Right renal pelvis (tissue), 4 donors: ENCODE data around the gene RIPK4. TPM values are rescaled to one million over a fixed set of nuclear protein-coding genes. Genes with fewer than 3 reads are reported as not detected.
"Not testable (repeated sequence)": the region's sequence is repeated elsewhere in the genome, so short reads cannot be mapped to it uniquely, and the experiment has no call there.

Experiments used
- DNase-seq, 4 donors: peaks; one replicate each; pipeline ENCODE4 v3.0.0-alpha.2; 2013; ENCODE audit warnings: low read depth in 4 of 4, low spot score in 3 of 4, missing footprints in 1 of 4
- polyA plus RNA-seq, 4 donors: library from polyadenylated mRNA; unstranded; fragments of 120-200 nt; gene quantifications; one replicate each; pipeline ENCODE4 v1.2.1, GENCODE V29; 2013; ENCODE audit not compliant: insufficient read length in 4 of 4

RIPK4 gene
- polyA plus RNA-seq, 4 donors: 16.5 to 22.4 (median 18.5) TPM

DNA sequence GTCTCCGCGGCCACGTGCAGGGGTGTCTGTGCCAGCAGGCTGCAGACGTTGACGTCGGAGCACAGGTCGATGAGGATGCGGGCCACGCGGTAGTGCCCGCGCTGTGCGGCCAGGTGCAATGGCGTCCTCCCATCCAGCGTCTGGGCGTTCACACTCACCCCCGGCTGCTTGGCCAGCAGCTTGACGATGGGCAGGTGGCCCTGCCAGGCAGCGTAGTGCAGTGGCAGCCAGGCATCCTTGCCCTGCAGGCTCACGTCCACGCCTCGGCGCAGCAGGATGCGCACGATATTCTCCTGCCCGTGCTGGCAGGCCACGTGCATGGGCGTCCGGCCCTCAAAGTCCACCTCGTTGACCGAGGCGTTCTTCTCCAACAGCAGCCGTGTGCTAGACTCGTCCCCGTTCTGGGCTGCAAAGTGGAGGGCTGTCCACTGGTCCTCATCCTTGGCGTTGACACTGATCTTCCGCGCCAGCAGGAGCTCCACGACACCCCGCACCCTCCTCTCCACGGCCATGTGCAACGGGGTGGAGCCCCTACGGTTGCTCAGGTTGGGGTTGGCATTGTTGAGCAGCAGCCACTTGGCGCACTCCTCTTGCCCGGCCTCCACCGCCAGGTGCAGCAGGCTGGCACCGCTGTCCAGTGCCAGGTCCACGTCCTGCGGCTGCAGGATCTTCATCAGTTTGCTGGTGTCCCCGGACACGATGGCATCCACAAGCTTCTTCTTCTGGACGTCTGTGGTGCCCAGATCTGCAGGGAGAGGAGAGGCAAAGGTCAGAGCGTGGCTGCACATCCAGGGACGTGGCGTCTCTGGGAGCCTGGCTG lies 25.4 kb downstream of the RIPK4 start:
- no peak for DNase-seq

DNA sequence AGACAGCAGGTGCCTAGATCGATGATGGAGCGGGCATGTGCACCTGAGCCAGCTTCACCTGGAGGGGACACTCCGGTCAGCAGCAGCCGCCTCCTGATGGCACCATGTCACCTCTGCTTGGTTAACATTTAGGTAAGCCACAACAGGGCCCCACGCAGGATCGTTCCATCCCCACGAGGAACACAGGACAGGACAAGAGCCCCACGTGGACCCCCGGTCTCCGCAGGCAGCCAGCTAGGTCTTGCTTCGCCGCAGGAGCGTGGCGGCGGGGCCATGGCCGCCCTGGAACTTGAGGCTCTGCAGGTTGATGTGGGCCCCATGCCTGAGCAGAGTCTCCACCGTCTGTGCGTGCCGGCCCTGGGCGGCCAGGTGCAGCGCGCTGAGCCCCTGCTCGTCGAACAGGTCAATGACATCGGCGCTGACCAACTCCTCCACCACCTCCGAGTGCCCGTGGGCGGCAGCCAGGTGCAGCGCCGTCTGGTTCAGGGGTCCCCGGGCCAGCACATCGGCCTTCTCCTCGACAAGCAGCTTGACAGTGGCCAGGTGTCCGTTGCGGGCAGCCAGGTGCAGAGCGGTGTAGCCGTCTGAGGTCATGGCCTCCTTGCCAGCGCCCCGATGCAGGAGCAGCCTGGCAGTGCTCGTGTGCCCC lies 26.1 kb downstream of the RIPK4 start:
- DNase-seq: no peak

DNA sequence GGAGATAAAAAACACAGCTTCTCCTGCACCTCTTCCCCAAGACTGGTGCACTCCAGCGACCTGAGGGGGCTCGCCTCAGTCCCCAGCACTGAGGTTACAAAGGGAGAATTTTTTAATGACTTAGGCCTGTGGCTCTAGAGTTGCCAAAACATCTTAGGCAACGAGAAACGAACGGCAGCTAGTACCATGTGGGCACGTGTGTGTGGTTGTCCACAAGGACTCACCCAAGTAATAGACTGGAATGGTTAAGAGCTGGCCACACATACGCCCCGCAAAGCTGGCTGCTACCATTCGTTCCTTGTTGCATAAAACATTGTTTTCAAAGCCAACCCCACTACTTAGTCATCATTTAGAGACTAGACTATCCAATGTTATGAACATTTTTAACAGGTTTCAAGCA lies 26.9 kb downstream of the RIPK4 start:
- DNase-seq: no peak

DNA sequence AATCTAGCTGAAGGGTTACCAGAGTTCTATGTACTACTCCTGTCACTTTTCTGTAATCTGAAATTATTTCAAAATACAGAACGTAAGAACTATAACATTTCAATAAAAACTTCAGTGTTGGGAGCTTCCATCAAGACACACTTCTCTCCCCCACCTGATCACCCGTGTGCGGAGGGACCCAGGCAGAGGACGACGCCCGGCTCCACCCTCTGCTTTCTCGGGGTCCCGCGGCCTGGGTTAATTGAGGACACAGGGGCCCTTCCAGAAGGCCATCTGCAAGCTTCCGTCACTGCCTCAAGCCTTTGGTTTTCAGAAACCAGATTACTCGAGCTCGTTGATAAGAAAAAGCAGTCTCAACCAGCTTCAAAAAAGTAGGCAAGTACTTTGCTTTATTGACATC lies 27.8 kb downstream of the RIPK4 start:
- no peak for DNase-seq

DNA sequence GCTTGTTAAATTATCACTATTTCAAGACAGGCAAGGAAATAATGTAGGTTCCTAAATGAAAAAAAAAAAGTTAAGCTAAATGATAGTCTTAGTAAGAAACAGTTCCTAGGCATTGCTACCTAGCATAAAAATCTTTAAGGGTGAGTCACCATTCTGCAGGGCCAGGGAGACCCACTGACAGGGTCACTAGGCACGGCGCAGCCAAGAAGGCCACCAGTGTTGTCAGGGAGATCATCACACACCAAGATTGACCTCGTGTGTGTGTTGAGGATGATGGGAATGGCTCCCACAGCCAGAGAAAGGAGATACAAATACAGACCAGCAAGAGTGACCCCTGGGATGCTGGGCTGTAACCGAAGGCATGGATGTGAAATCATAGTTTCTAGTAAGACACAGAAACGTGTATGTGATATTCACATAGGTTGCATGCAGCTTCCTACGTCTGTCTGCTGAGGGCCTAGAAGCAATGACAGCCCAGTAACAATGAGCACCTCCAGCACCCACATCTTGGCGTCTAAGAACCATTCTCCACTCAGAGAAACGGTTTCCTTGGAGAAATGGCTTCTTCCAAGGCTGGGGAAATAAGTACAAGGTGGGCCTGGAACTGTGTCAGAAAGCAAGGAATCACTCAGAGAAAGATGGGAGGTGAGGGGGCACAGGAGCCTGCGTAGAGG lies 29.1 kb downstream of the RIPK4 start:
- no peak for DNase-seq

DNA sequence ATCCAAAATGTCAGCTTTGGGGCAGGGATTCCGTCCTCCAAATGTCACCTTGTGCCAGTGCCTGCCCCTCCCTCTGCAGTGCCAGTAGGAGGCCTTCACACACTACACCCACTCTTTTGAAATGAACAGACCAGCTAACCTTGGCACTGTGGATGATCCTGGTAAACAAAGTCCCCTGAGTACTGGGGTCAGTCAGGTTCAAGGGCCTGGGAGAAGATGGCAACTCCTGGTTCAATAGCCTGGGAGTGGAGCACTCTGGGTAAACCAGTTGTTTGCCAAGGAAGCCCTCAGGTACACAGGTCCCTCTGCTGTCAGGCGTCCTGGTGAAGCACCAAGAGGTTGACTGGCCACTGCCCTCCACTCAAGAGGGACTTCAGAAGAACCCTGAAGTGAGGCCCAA lies 30.4 kb downstream of the RIPK4 start:
- no peak for DNase-seq

DNA sequence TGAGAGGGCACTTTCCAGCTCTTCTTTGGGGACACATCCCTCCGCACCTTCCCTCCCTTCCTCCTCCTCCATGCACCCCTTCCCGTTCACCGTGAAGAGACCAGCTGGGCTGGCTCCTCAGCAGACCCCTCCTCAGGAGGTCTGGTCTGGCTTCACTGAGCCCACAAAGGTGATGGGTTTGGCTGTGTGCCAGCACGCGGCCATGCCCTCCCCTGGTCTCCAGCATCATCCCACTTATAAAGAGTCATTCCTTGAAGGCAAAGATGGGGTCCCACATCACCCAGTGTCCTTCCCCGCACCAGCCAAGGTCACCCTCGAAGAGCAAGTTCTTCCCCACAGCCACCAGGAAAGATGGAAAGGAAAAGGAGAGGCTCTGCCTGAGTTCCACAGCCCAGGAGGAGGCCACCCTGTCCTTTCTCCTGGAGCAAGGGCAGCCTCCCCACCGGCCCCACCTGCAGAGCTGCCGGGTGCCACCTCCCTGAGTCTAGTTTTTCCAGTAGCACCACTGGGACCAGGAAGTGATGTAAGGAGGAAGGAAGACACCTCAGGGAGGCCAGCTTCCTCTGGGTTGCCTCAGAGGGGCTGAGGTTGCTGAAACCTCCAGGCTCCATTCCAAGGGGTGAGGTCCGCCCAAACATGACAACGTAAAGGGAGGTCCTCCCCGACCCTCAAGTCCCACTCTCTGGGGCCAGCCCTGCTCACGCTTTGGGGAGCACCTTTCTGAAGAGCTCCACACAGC lies 32.7 kb downstream of the RIPK4 start:
- DNase-seq: no peak

DNA sequence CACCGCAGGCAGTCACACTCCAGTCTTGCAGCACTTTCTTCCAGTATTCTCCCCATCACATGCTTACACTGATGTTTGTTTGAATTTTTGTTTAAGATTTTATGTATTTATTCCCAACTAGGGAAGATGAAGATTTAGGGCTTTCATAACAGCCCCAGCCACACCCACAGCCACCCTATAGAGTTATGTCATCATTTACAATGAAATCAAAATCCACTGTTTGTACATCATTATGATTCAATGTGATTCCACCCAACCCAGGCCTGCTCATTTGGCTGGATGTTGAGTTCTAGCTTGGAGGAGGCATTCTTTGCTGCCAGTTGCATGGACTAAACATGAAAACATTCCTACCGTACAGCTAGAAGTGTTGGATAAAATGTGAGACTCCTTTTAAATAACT lies 35.8 kb downstream of the RIPK4 start:
- DNase-seq: no peak

DNA sequence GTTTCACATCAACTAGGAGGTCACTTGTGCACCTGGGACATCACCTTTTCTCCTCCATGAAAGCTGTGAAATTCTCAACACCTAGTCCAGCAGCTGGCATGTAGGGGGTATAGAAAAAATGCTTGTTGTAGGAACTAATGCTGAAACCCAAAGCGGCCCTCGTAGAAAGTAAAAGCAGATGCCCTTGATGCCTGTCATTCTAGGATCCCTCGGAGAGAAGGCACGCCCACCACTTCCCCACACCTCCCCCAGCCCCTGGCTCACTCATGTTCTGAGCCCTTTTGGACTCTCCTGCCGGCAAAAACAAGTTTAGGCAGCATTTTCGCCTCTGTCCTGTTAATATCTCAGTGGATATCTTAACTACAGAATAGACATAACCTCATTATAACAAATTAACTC lies 36.5 kb downstream of the RIPK4 start:
- no peak for DNase-seq

DNA sequence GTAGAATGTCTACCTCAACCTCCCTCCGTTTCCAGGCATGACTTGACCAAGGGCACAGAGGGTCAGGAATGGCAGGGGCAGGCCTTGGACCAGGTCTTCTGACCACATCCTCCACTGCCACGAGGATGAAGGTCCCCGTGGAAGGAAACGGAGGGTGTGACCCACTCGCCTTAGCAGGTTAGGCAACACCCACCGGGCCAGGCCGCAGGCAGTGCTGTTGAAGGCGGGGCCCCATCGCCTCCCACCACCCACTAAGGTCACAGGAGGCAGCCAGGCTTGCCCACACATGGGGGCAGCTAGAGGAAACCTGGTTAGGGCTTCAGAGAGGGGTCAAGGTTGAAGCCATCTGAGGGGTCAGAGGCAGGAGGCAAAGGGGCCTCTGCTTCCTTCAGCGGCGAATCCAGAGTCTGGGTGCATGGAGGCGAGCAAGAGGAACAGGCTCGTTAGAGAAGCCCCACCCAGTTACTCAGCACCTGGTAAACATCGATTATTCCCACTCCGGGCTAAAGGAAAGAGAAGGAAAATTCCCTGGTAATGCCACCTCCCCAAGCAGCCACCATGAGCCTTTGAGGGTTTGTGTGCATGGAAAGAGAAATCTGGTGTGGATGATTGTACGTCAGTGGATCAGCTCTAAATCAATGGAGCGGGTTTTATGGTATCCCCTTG lies 37.0 kb downstream of the RIPK4 start:
- no peak for DNase-seq

DNA sequence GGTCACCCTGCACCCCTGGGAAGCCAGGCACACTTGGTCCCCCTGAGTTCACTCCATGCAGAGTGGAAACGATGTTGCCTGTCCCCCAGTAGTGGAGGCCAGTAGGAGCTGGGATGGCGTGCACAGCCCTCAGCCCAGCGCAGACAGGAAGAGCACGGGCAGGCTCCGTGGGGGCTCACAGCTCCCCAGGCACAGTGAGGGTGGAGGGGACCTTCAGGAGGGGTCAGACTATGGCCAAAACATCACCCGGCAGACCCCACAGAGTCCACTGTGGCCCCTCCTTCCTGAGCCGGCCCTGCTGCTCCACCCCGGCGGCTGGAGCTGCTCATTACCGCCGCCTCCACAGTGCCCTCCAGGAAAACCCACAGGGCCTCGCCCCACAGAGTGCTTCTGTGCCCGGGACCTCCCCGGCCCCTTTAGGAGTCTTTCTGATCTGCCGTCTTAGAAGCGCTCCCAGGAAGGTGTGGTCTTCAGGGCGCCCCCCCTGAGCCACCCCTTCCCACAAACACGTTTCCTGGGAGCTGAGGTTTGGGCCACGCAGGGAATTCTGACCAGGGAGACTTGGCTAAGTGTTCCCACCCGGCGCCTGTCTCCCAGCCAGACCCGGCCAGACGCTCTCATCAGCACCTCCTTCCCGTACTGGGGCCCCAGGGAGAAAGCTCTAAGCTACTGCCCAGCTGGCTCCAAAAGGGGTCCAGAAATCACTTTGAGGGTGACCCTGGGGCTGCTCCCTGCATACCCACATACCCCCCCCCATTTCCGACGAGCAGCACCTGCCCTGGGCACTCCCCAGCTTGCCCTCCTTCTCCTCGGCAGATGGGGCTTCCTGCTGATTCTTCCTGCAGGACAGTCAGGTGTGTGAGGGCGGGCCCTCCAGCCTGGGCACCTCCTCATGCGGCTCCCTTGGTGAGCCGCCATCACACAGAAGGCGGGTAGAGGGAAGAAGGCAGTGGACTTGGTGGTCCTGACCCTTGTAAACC lies 38.8 kb downstream of the RIPK4 start:
- no peak for DNase-seq

DNA sequence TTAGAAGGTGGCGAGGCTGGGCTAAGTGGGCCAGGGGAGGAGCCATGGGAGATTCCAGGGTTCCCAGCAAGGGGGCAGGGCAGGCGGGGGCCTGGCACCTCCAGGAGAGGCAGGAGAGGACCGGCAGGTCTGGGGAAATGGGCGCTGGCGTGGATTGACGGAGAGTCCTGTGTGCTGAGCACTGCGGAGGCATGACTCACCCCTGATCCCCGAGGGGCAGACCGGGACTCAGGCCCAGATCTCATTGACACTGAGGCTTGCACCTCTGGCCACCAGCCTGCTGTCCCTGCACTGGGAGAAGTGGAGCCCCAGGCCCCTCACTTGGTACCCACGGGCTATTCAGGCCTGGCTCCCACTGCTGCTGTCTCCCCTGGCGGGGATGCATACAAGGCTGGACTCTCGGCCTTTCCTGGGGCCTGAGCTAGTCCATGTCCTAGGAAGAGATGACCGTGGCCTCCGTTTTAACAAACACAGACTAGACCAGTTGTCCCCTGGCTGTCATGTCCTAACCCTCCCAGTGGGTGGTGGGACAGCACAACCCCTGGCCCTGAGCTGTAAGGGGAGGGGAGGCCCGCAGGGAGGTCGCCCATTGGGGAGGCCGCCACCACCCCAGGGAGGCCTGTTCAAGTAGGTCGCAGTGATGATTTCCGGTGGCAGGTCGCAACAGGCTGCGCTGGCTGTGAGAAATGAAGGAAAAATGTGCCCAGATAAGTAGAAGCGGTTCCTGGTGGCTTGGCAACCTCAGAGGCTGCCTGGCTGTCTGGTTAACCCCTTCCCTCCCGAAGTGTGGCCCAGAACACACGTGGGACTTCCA lies 39.7 kb downstream of the RIPK4 start:
- no peak for DNase-seq

DNA sequence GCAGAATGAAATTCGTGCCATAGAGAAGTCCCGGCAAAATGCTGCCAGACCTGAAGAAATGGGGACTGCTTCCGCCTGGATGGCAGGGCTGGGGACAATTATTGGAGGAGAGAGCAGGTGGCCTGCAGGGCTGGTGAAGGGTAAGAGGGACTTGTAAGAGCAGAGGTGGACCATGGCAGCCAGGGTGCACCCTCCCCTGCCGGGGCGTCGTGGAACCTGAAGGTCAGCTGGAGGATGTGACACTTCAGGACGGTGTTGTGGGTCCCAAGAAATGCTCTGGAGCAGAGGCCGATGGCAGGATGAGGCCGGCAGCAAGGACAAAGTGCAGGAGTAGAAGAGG lies 40.3 kb downstream of the RIPK4 start:
- DNase-seq: no peak

DNA sequence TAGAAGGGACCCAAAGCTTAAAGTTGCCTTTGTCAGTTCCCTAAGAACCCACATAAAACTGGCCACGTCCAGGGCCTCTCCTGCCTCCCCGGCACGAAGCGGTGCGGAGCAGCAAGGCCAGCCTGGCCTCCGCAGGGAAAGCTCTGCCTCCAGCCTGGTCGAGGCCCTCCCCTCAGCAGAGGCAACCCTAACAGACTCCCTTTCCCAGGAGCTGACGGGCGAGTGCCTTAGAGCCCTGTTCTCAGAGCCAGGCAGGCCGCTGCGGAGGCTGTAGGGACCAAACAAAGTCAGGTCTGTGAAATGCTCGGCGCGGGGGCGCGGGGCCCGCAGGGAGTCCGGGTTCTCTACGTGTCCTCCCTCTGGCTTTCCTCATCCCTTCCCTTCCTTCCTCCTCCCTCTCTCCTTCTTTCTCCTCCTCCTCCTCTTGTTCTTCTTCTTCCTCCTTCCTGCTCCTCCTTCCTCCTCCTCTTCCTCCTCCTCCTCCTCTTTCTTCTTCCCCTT lies 40.7 kb downstream of the RIPK4 start:
- DNase-seq: no peak

DNA sequence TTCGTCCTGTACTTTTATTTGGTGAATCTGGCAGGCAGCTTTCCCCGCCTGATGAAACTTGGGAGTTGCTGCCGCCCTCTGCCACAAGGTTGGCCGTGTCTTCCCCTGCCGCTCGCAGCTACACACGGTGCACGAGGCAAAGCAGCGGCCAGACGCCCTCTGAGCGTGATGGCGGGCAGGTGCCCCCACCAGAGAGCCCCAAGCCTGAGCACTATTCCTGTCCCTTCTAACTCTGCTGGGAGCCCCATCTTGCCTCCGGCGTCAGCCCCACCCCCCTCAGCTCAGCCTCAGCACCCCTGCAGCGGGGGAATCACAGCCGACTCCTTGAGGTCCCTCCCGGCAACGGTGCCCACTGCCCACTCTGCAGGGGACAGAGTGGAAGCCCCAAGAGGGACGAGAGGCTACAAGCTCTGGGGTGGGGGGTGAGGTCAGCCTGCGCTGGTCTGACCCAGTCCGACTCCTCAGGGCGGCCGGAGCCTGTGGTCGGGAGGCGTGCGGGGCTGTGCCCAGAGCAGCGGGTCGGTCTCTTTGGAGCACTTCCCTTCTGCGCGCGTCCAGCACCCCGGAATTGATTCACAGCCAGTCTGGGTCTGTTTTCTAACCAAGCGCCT lies 41.3 kb downstream of the RIPK4 start:
- DNase-seq: no peak

DNA sequence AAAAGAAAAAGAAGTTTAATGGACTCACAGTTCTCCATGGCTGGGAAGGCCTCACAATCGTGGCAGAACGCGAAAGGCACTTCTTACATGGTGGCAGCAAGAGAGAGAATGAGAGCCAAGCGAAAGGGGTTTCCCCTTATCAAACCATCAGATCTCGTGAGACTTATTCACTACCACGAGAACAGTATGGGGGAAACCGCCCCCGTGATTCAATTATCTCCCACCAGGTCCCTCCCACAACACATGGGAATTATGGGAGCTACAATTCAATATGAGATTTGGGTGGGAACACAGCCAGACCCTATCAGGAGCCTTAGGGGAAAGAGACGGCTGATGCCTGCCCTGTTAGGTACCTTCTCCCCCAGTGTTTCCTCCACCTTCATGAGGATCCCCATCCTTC lies 43.0 kb downstream of the RIPK4 start:
- DNase-seq: not testable (repeated sequence)

DNA sequence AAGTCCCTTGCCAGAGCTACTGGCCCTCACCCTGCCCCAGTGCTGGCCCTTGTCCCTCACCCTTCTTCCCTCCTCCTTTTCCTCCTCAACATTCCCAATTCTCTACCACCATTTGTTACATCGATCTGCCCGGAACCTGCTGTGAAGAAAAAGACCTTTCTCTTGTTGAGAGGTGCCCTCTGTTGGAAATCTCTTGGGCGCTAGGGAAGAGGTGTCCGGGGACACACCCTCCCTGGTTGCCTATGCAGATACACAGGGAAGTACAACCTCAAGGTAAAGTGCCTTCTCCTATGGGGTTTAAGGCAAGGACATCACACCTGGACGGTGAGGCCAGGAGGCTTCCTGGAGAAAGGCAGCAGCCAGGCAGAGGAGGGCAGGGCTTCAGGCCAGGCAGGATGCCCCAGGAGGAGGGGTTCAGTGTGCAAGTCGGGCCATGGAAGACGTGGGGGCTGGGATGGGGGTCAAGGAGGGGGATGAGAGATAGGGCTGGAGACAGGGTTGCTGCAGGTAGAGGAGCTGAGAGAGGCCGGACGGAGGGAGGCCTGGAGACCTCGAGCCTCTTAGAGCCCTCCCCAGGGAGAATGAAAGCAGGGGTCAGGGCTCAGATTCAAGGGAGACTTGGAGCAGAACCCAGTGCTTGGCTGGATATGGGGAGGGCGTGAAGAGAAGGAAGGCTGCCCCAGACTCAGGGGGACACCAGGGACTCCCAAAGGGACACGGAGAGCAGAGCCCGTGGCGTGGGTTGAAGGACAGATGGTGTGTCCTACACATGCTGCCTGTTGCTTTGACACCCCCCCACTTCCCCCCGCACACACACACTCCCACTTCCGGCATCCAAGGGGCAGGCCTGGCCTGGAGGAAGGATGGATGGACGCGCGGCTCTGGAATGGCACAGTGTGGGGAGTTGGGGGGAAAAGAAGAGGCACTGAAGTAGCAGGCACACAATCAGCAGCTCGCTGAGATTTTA lies 44.5 kb downstream of the RIPK4 start:
- DNase-seq: no peak
